Astrocyte (in vitro differentiated cells and primary cell): ENCODE measurements around the gene CDRT15. TPM values are rescaled to one million over a fixed set of nuclear protein-coding genes. Genes with fewer than 3 reads are reported as not detected.

Experiments used
- DNase-seq: peaks from one replicate; pipeline ENCODE4 v3.0.0-alpha.2; 2010; ENCODE audit warnings: low read depth
- FAIRE-seq: peaks from 2 replicates; lab custom pipeline; 2011; peaks lifted over from hg19 to GRCh38; lab: Jason Lieb, UNC
- H2AFZ ChIP-seq: 2 replicates; pipeline ENCODE4 v1.6.0; 2012; ENCODE audit warnings: low read depth, low read length, inconsistent platforms
- H3K27ac ChIP-seq: 2 replicates; pipeline ENCODE4 v1.5.1; 2011; ENCODE audit warnings: low read depth, low read length, inconsistent platforms
- H3K27me3 ChIP-seq: 2 replicates; pipeline ENCODE4 v1.6.0; 2011; ENCODE audit warnings: low read length, inconsistent platforms; ENCODE audit not compliant: insufficient read depth
- H3K36me3 ChIP-seq: 2 replicates; pipeline ENCODE4 v1.5.1; 2011; ENCODE audit warnings: low read length, inconsistent platforms; ENCODE audit not compliant: insufficient read depth
- H3K4me1 ChIP-seq: 2 replicates; pipeline ENCODE4 v1.5.1; 2011; ENCODE audit warnings: low read length, inconsistent platforms; ENCODE audit not compliant: insufficient read depth
- H3K4me2 ChIP-seq: 2 replicates; pipeline ENCODE4 v1.6.0; 2012; ENCODE audit warnings: low read length, inconsistent platforms
- H3K4me3 ChIP-seq: 2 replicates; pipeline ENCODE4 v1.5.1; 2011; ENCODE audit warnings: low read depth, mild to moderate bottlenecking, low read length, inconsistent platforms; ENCODE audit not compliant: insufficient read depth
- H3K79me2 ChIP-seq: 2 replicates; pipeline ENCODE4 v1.6.0; 2012; ENCODE audit warnings: mild to moderate bottlenecking, low read length, inconsistent platforms; ENCODE audit not compliant: insufficient read depth
- H3K9ac ChIP-seq: 2 replicates; pipeline ENCODE4 v1.6.0; 2012; ENCODE audit warnings: mild to moderate bottlenecking, low read length, inconsistent platforms
- H3K9me3 ChIP-seq: 2 replicates; pipeline ENCODE4 v1.5.1; 2012; ENCODE audit warnings: low read depth, mild to moderate bottlenecking, low read length, inconsistent platforms; ENCODE audit not compliant: insufficient read depth
- H4K20me1 ChIP-seq: 2 replicates; pipeline ENCODE4 v1.6.0; 2012; ENCODE audit warnings: low read length, inconsistent platforms; ENCODE audit not compliant: insufficient read depth
- H3K27ac Mint-ChIP-seq: one replicate; pipeline ENCODE4 v1.8.0; 2021; ENCODE audit warnings: mild to moderate bottlenecking, mixed read lengths; ENCODE audit not compliant: unreplicated experiment
- H3K27me3 Mint-ChIP-seq: one replicate; pipeline ENCODE4 v1.8.0; 2021; ENCODE audit warnings: low read depth, mixed read lengths; ENCODE audit not compliant: unreplicated experiment
- H3K36me3 Mint-ChIP-seq: one replicate; pipeline ENCODE4 v1.8.0; 2021; ENCODE audit warnings: low read depth, mixed read lengths; ENCODE audit not compliant: unreplicated experiment
- H3K4me1 Mint-ChIP-seq: one replicate; pipeline ENCODE4 v1.8.0; 2021; ENCODE audit warnings: low read depth, mixed read lengths; ENCODE audit not compliant: unreplicated experiment
- H3K4me3 Mint-ChIP-seq: one replicate; pipeline ENCODE4 v1.8.0; 2021; ENCODE audit warnings: mild to moderate bottlenecking, moderate library complexity, mixed read lengths; ENCODE audit not compliant: unreplicated experiment
- H3K9me3 Mint-ChIP-seq: one replicate; pipeline ENCODE4 v1.8.0; 2021; ENCODE audit warnings: mild to moderate bottlenecking, mixed read lengths; ENCODE audit not compliant: unreplicated experiment
- CTCF ChIP-seq: IDR thresholded peaks from 2 replicates; pipeline ENCODE4 v1.5.1; 2011; ENCODE audit warnings: low read depth, mild to moderate bottlenecking, inconsistent platforms, low read length, moderate library complexity; ENCODE audit not compliant: insufficient read depth
- EZH2 ChIP-seq: IDR thresholded peaks from 2 replicates; pipeline ENCODE4 v1.6.1; 2012; ENCODE audit warnings: mild to moderate bottlenecking, low read length, inconsistent platforms; ENCODE audit not compliant: insufficient read depth
- total RNA-seq: library from RNA; stranded (reverse); gene quantifications from 2 replicates; pipeline ENCODE4 v1.2.1, GENCODE V29; 2021

CDRT15 gene
- total RNA-seq, 1 donor from 2014 or later, result not detected

DNA sequence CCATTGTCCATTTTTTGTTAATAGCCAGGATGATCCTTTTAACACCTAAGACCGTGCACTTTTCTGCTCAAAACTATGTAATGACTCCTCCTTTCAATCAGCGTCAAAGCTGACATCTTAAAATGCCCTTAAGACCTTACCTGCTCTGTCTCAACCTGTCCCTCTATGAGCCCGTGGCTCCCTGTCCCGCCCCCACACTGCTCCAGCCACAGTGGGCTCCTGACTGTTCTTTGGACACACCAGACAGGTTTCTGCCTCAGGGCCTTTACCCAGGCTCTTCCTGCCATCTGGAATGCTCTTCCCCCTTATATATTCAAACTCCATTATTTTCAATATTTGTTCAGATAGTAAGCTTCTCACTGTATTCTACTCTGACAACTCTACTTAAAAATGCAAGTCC lies 14.1 kb downstream of the CDRT15 start:
- Histone ChIP-seq H3K27me3 (no peaks in the 10 kb centered on the region), H3K9ac (no peak overlapping the region), H3K4me2 (no peak overlapping the region), H3K79me2 (no peaks in the 10 kb centered on the region), H4K20me1 (no peaks in the 10 kb centered on the region), H3K4me3 (no peak overlapping the region), H3K27ac (no peak overlapping the region), H2AFZ (no peak overlapping the region), H3K4me1 (no peaks in the 10 kb centered on the region), H3K9me3 (no peaks in the 10 kb centered on the region), H3K36me3 (no peaks in the 10 kb centered on the region)
- FAIRE-seq (no peak), DNase-seq (no peak)
- Mint-ChIP-seq H3K4me3 (no peak overlapping the region), H3K27ac (no peak overlapping the region), H3K9me3 (peaks cover 7% of the 10 kb centered on the region), H3K27me3 (no peaks in the 10 kb centered on the region), H3K4me1 (no peaks in the 10 kb centered on the region), H3K36me3 (peaks cover 4% of the 10 kb centered on the region)
- no peak for TF ChIP-seq EZH2
- TF ChIP-seq CTCF, result no peak

- no peaks in the 10 kb centered on the region for H3K27me3 Mint-ChIP-seq
- no peak for DNase-seq
- no peak overlapping the region for H3K4me2 ChIP-seq
Measured at GRCh38 chr17:14214271-14214670, 22.4 kb downstream of the CDRT15 start.

More at GRCh38 chr17:14214271-14214670, 22.4 kb downstream of the CDRT15 start:
- Mint-ChIP-seq H3K4me1 (peaks cover 4% of the 10 kb centered on the region), H3K27ac (no peak overlapping the region), H3K9me3 (peaks cover 3% of the 10 kb centered on the region), H3K36me3 (peaks cover 22% of the 10 kb centered on the region), H3K4me3 (no peak overlapping the region)
- FAIRE-seq, result no peak
- Histone ChIP-seq H2AFZ (no peak overlapping the region), H3K9ac (no peak overlapping the region), H3K4me1 (no peaks in the 10 kb centered on the region), H3K27ac (no peak overlapping the region), H3K27me3 (no peaks in the 10 kb centered on the region), H3K36me3 (no peaks in the 10 kb centered on the region), H3K79me2 (no peaks in the 10 kb centered on the region), H4K20me1 (no peaks in the 10 kb centered on the region), H3K4me3 (no peak overlapping the region), H3K9me3 (no peaks in the 10 kb centered on the region)
- no peak for TF ChIP-seq CTCF
- no peak for TF ChIP-seq EZH2
